Aorta (tissue), 5 donors: ENCODE data around the gene SLC22A2. TPM values are rescaled to one million over a fixed set of nuclear protein-coding genes. Genes with fewer than 3 reads are reported as not detected.

Source experiments
- ATAC-seq: fragments of 200-7000 bp; cut with Tn5 transposase; one replicate; pipeline ENCODE4 v1.9.1; 2022; ENCODE audit warnings: moderate library complexity; ENCODE audit not compliant: low FRiP score
- DNase-seq, 2 donors: peaks; one replicate each; pipeline ENCODE4 v3.0.0-alpha.2; 2020
- H3K27ac ChIP-seq, 2 donors: one replicate each; pipeline ENCODE4 v1.5.1; 2013; ENCODE audit warnings: low read length in 2 of 2, mild to moderate bottlenecking in 2 of 2, moderate library complexity in 2 of 2, control low read depth in 1 of 2, inconsistent platforms in 1 of 2, low read depth in 1 of 2
- H3K27me3 ChIP-seq, 2 donors: one replicate each; pipeline ENCODE4 v1.6.1; 2013; ENCODE audit warnings: control low read depth in 1 of 2, low read length in 1 of 2, mild to moderate bottlenecking in 1 of 2, moderate library complexity in 1 of 2; ENCODE audit not compliant: insufficient read depth in 2 of 2, control insufficient read depth in 1 of 2
- H3K36me3 ChIP-seq, 2 donors: one replicate each; pipeline ENCODE4 v1.6.1; 2013; ENCODE audit warnings: control low read depth in 1 of 2, low read length in 1 of 2, mild to moderate bottlenecking in 1 of 2; ENCODE audit not compliant: insufficient read depth in 2 of 2, control insufficient read depth in 1 of 2
- H3K4me1 ChIP-seq, 2 donors: one replicate each; pipeline ENCODE4 v1.6.1; 2013; ENCODE audit warnings: low read length in 2 of 2, control low read depth in 1 of 2, mild to moderate bottlenecking in 1 of 2, moderate library complexity in 1 of 2; ENCODE audit not compliant: insufficient read depth in 2 of 2, control insufficient read depth in 1 of 2
- H3K4me3 ChIP-seq, 2 donors: one replicate each; pipeline ENCODE4 v1.5.1; 2013; ENCODE audit warnings: low read length in 2 of 2, control low read depth in 1 of 2, mild to moderate bottlenecking in 1 of 2
- H3K9me3 ChIP-seq: one replicate; pipeline ENCODE4 v1.6.1; 2013; ENCODE audit warnings: mild to moderate bottlenecking, low read length; ENCODE audit not compliant: control insufficient read depth
- WGBS, 2 donors: extraction: QIAGEN DNeasy Blood & Tissue Kit; methylation state at CpG; one replicate each; pipeline ENCODE4 v1.1.7; 2013; 5-methylcytosine and 5-hydroxymethylcytosine counted together
- intact Hi-C, 2 donors: fragments of 100-400 bp; cut with DNase I; formaldehyde crosslinking; loops; one replicate each; pipeline versions ENCODE4 v1.14.2 to v1.15.0; 2022
- polyA plus RNA-seq, 2 donors: library from polyadenylated mRNA; stranded (reverse); fragments of 200-250 nt; gene quantifications; one replicate each; pipeline ENCODE4 v1.2.3, GENCODE V29; 2013
- total RNA-seq, 2 donors: library from RNA; stranded (reverse); fragmentation: NEBNext Ultra II Directional; extraction: Animal tissue kit (Norgen Biotek cat#: 25700); gene quantifications; one replicate each; pipeline ENCODE4 v1.2.1, GENCODE V29; 2021
- donor health status: healthy with polysubstance abuse.
- donor health status: Bipolar disorder and iron deficiency.
- donor health status: DM: no; HTN: no; CAD: no.
- donor health status: DM: no; HTN: no; CAD: no.
- donor health status: DM: yes; HTN: yes; CAD: no.

Gene SLC22A2
- total and polyA plus RNA-seq, 4 donors: 0.26 to 3.9 (median 1.1) TPM; not detected in 1

DNA sequence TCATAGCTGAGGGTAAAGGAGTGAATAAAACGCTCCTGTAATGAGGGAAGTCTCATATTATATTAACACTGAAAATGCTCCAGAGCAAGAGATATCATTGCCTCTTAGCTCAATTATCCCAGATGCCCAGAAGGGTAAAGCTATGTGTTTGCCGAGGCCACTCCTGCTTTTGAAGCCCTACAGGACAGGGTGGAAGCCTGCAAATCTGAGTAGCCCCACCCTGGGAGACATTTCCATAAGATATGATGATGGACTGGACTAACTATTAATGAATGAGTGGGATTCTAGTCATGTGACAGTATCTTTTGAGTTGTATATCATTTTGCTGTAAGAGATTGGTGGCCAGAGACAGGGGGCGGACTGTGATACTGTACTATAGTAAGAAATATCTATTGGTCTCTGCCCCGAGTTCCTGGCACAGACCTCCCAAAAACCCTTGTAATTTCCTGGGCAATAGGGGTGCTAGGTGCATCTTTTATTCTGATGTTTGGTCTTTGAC lies 10.5 kb upstream of the SLC22A2 start:
- Histone ChIP-seq H3K4me1 (no peaks in the 10 kb centered on the region), H3K36me3 (no peaks in the 10 kb centered on the region), H3K9me3 (no peaks in the 10 kb centered on the region), H3K27me3 (no peaks in the 10 kb centered on the region), H3K27ac (no peak overlapping the region), H3K4me3 (no peak overlapping the region)
- intact Hi-C loops: no loop called here
- no peak for ATAC-seq
- no peak for DNase-seq
- WGBS, 2 donors: 81 to 87% methylated on average over 4 of the region's 4 CpGs

DNA sequence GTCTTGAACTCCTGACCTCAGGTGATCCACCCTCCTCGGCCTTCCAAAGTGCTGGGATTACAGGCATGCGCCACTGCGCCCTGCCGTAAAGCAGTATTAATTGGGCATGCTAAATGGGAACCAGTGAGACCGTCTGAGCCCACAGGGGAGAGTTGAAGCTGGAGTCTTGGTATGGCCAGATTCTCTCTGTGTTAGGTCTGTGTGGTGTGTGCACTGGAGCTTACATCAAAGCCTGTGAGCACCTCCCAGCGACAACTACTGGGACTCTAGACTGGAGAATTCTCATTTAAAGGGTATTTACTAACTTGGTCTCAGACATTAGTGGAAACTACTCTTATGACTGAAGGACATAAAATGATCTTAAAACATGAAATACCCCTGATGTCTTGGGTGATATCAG lies 8.5 kb upstream of the SLC22A2 start:
- Histone ChIP-seq H3K4me3 (no peak overlapping the region), H3K27ac (no peak overlapping the region), H3K27me3 (no peaks in the 10 kb centered on the region), H3K9me3 (no peaks in the 10 kb centered on the region), H3K36me3 (no peaks in the 10 kb centered on the region), H3K4me1 (no peaks in the 10 kb centered on the region)
- intact Hi-C loops: no loop called here
- WGBS, 2 donors: 95 to 98% methylated on average over 6 of the region's 6 CpGs
- DNase-seq (no peak), ATAC-seq (no peak)

DNA sequence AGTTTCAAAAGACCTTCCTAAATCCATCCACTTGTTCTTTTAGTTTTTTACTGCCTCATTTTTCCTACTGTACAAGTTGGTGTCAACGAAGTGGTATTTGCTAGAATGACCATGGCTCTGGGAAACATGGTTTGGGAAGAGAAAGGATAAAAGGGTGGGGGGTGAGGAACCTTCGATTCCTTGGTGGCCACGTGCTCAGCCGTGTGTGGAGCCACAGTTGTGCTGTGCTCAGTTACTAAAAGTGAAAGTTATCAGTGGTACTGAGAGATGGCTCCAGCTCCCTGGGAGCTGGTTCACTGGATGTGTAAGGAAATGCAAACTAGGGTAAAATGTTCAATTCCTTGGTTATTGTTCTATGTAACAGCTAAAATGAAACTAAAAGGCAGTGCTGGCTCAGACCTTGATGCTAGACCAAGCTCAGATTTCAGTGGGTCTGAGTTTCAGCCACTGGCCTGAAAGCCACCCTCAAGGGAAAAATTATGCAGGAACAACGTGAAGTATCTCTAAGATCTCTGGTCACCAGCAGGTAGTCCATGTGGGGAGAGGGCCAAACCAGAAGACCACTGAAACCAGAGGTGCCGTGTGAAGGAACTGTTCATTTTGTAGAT lies 7.4 kb upstream of the SLC22A2 start:
- Histone ChIP-seq H3K9me3 (no peaks in the 10 kb centered on the region), H3K4me1 (no peaks in the 10 kb centered on the region), H3K36me3 (no peaks in the 10 kb centered on the region), H3K27me3 (no peaks in the 10 kb centered on the region), H3K4me3 (no peak overlapping the region), H3K27ac (no peak overlapping the region)
- intact Hi-C loops: no loop called here
- DNase-seq: no peak
- 73 to 74% methylated on average over 6 of the region's 6 CpGs for whole genome bisulfite sequencing, 2 donors
- ATAC-seq: no peak

DNA sequence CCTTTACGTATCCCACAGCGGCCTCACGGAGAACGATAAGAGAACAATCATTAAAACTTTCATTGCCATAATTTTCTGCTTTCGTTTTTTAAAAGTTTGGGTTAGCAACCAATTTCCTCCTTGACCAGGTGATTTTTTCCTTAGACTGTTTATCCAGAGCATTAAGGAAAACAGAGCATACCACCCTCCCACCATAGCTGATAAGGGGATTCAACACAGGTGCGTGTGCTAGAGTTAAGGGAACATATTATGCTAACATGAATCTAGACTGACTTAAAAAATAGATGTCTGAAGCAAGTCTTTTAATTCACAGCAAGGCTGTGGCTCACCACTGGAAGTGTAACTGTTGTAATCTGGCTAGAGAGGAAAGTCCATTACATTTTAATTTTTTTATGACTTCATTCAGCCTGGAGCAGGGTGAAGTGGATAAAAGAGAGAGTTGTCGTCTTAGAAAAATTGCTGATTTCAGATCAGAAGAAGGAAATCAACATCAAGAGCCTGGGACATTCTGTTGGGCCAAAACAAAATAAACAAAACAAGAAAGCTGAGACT lies 5.5 kb upstream of the SLC22A2 start:
- 82 to 87% methylated on average over 7 of the region's 7 CpGs for WGBS, 2 donors
- Histone ChIP-seq H3K4me3 (no peak overlapping the region), H3K4me1 (no peaks in the 10 kb centered on the region), H3K27me3 (no peaks in the 10 kb centered on the region), H3K36me3 (no peaks in the 10 kb centered on the region), H3K9me3 (no peaks in the 10 kb centered on the region), H3K27ac (no peak overlapping the region)
- intact Hi-C loops: no loop called here
- DNase-seq (no peak), ATAC-seq (no peak)

DNA sequence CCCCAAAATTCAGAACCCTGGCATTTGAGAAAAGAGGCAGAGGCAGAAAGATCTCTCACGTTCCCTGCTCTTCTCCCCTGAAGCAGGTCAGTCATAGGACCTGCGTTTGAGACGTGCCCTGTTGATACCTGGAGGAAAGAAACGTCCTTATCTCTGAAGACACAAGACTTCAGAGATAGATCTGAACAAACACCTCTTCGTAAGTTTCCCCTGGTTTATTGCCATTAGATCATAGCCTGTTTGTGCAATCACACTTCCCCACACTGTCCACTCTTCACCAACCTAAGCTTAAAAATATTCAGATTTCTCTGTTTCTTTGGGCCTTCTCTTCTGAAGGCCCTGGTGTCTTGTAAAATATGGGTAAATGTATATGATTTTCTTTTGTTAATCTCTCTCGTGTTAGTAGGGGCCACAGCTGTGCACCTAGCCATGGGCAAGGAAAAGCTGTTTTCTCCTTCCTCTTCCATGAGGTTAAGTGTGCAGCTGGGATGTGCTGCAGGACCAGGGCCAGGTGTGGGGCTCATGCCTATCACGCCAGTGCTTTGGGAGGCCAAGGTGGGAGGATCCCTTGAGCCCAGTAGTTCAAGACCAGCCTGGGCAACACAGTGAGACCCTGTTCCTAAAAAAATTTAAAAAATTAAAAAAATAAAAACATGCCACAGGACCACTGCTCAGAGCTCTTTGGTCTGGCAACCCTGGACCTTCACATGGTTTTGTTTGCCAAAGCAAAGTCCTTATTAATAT lies 4.7 kb upstream of the SLC22A2 start:
- Histone ChIP-seq H3K4me3 (no peak overlapping the region), H3K27ac (no peak overlapping the region), H3K4me1 (no peaks in the 10 kb centered on the region), H3K9me3 (no peaks in the 10 kb centered on the region), H3K36me3 (no peaks in the 10 kb centered on the region), H3K27me3 (no peaks in the 10 kb centered on the region)
- intact Hi-C loops: no loop called here
- WGBS, 2 donors: 89 to 91% methylated on average over 7 of the region's 7 CpGs
- DNase-seq (no peak), ATAC-seq (no peak)

DNA sequence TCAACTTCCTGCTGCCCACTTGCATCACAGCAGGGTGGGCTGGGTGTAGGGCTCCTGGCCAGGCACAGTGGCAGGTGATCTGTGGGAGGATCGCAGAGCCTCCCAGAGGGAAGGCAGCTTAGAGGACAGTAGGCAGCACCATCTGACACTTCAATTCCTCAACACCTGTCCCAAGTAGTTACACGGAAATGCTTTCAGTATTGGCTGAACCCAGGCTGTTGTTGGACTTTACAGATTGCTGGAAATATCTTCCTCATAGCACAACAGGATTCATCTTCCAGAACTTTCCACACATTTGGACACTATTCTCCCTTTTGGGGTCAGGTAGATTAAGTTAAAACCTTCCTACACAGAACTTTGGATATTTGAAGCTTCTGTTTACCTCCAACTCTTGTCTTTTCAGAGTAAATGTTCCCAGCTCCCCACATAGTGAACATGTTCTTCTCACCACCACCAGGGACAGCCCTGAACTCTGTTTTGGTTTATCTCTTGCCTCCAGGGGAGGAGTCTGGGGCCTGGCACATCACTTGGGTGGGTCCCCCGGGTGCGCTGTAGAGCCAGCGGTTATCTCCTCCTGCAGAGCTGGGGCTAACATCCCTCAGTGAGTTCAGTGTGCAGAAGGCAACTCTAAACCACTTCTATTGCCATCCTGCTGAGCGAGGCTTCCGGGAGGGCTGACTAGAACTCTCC lies 3.5 kb upstream of the SLC22A2 start:
- no peak for ATAC-seq
- WGBS, 2 donors: 90% methylated on average over 7 of the region's 7 CpGs
- DNase-seq: no peak
- Histone ChIP-seq H3K27ac (no peak overlapping the region), H3K9me3 (no peaks in the 10 kb centered on the region), H3K4me1 (no peaks in the 10 kb centered on the region), H3K27me3 (no peaks in the 10 kb centered on the region), H3K4me3 (no peak overlapping the region), H3K36me3 (no peaks in the 10 kb centered on the region)
- intact Hi-C loops: no loop called here

DNA sequence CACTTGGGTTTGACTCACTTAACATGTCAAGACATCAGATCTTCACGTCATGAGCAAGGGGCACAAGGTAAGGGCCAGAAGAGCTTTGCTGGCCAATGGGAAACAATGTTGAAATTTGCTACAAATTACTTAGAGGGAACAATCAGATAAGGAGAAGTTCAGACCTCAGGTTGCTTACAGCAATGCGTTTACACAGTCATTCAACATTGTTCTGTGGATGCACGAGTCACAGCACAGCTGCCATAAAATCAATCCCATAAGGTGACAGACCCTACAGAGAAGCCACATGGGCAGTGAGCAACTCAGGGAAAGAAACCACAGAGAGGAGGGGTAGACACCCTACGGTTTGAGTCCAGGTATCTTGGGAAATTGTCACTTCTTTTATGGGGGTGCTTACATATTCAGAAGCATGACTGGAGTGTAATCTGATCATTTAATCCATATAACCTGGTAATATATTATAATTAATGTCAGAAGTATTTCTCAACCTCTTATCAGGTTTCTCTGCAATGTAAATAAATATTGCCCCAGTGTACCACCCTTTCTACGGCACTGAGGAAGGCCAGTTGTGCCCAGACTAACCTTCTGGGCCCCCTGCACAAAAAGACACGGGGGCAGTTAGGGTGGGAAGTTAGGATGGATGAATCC lies 2.3 kb upstream of the SLC22A2 start:
- WGBS, 2 donors: 90% methylated on average over 6 of the region's 6 CpGs
- no peaks in the 10 kb centered on the region for H3K9me3 ChIP-seq
- H3K27me3 ChIP-seq: no peaks in the 10 kb centered on the region
- H3K4me3 ChIP-seq: no peak overlapping the region
- ATAC-seq (no peak), DNase-seq (no peak)
- intact Hi-C loops: no loop called here
- no peaks in the 10 kb centered on the region for H3K4me1 ChIP-seq
- no peaks in the 10 kb centered on the region for H3K36me3 ChIP-seq
- no peak overlapping the region for H3K27ac ChIP-seq

DNA sequence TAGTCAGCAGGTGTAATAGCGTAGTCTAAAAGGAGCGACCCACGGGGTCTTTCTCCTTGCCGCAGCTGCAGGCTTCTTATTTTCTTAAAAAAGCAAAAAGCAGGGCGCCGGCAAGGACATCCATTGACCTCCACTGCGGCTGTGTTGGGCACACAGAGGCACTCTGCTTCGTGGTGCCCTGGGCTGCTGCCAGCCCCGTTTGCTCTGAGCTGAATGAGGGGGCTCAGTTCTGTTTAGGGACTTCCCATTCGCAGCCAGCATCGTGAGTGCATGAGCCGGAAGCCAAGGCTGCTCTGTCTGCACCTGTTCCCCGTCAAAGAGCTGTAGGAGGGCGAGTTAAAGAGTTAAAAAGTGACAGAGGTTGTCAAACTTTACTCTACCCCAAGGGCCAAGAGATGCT lies 1.7 kb upstream of the SLC22A2 start:
- 91 to 92% methylated on average over 14 of the region's 14 CpGs for WGBS, 2 donors
- Histone ChIP-seq H3K4me1 (no peaks in the 10 kb centered on the region), H3K27me3 (no peaks in the 10 kb centered on the region), H3K4me3 (no peak overlapping the region), H3K36me3 (no peaks in the 10 kb centered on the region), H3K9me3 (no peaks in the 10 kb centered on the region), H3K27ac (no peak overlapping the region)
- intact Hi-C loops: no loop called here
- no peak for DNase-seq
- ATAC-seq: no peak
